H1 (cell line): ENCODE data around the gene CAPN13. TPM values are rescaled to one million over a fixed set of nuclear protein-coding genes. Genes with fewer than 3 reads are reported as not detected.

Experiments used
- CTCF ChIA-PET: fragments of 300-600 bp; sonication (Branson Sonifier 250); formaldehyde crosslinking; loops from one replicate; lab custom pipeline; 2021; ENCODE audit not compliant: partially characterized antibody; lab: Charles Lee
- POLR2A ChIA-PET: fragments of 300-600 bp; sonication (Branson Sonifier 250); formaldehyde crosslinking; loops from one replicate; lab custom pipeline; 2021; ENCODE audit warnings: inconsistent platforms; ENCODE audit not compliant: partially characterized antibody; lab: Charles Lee
- DNase-seq, 2 experiments: peaks; one replicate each; pipeline versions ENCODE4 v3.0.0 to v3.0.0-alpha.2; 2010 to 2022; ENCODE audit warnings: low spot score in 2 of 2, low read depth in 1 of 2, mixed read lengths in 1 of 2
- FAIRE-seq: peaks from 2 replicates; lab custom pipeline; 2011; peaks lifted over from hg19 to GRCh38; lab: Jason Lieb, UNC
- H2AFZ ChIP-seq: 2 replicates; pipeline ENCODE4 v1.8.1; 2012; ENCODE audit warnings: low read length, inconsistent platforms
- H2AK5ac ChIP-seq: 2 replicates; pipeline ENCODE4 v1.6.1; 2013; ENCODE audit warnings: low read depth, low read length
- H2BK120ac ChIP-seq: replicated peaks from 2 replicates; pipeline ENCODE3; 2013; ENCODE audit warnings: low read depth, low read length, inconsistent platforms
- H2BK12ac ChIP-seq: 2 replicates; pipeline ENCODE4 v1.6.1; 2013; ENCODE audit warnings: low read depth, low read length
- H2BK15ac ChIP-seq: 2 replicates; pipeline ENCODE4 v1.6.1; 2013; ENCODE audit warnings: low read length
- H2BK20ac ChIP-seq: 2 replicates; pipeline ENCODE4 v1.6.1; 2013; ENCODE audit warnings: low read length
- H2BK5ac ChIP-seq: 2 replicates; pipeline ENCODE4 v1.6.1; 2013; ENCODE audit warnings: low read depth, low read length
- H3K14ac ChIP-seq: 2 replicates; pipeline ENCODE4 v1.6.1; 2013; ENCODE audit warnings: inconsistent platforms; ENCODE audit not compliant: insufficient read length
- H3K18ac ChIP-seq: 2 replicates; pipeline ENCODE4 v1.6.1; 2013; ENCODE audit warnings: low read length; ENCODE audit errors: extremely low read depth
- H3K23ac ChIP-seq: 2 replicates; pipeline ENCODE4 v1.6.1; 2013; ENCODE audit warnings: inconsistent platforms; ENCODE audit not compliant: insufficient read length
- H3K23me2 ChIP-seq: 2 replicates; pipeline ENCODE4 v1.6.1; 2013; ENCODE audit warnings: low read depth, low read length
- H3K27ac ChIP-seq: 2 replicates; pipeline ENCODE4 v1.6.1; 2011; ENCODE audit warnings: low read depth, low read length, inconsistent platforms
- H3K27me3 ChIP-seq, 4 experiments: replicated peaks in 1 of 4; 1 replicate in 1 of 4; 2 replicates in 3 of 4; pipeline versions ENCODE4 v1.6.1 to v1.8.1; 2011 to 2013; ENCODE audit warnings: low read length in 3 of 4, mild to moderate bottlenecking in 3 of 4, inconsistent platforms in 2 of 4, mixed read lengths in 2 of 4, moderate library complexity in 1 of 4; ENCODE audit not compliant: control insufficient read depth in 3 of 4, insufficient read depth in 3 of 4; ENCODE audit errors: extremely low read depth in 1 of 4
- H3K36me3 ChIP-seq, 4 experiments: 2 replicates each; pipeline versions ENCODE4 v1.6.1 to v1.8.1; 2011 to 2013; ENCODE audit warnings: mild to moderate bottlenecking in 4 of 4, low read length in 3 of 4, moderate library complexity in 2 of 4, control low read depth in 1 of 4, inconsistent platforms in 1 of 4; ENCODE audit not compliant: insufficient read depth in 4 of 4, control insufficient read depth in 2 of 4
- H3K4ac ChIP-seq: replicated peaks from 2 replicates; pipeline ENCODE3; 2013; ENCODE audit warnings: low read length, low read depth, mixed read lengths, inconsistent platforms; ENCODE audit not compliant: insufficient read length
- H3K4me1 ChIP-seq, 4 experiments: replicated peaks in 1 of 4; 1 replicate in 1 of 4; 2 replicates in 3 of 4; pipeline versions ENCODE4 v1.6.1 to v1.8.1; 2011 to 2013; ENCODE audit warnings: low read length in 3 of 4, inconsistent platforms in 2 of 4, mixed read lengths in 1 of 4; ENCODE audit not compliant: insufficient read depth in 4 of 4, control insufficient read depth in 3 of 4
- H3K4me2 ChIP-seq, 2 experiments: 2 replicates each; pipeline versions ENCODE4 v1.6.1 to v1.8.1; 2011 to 2013; ENCODE audit warnings: low read depth in 2 of 2, low read length in 2 of 2, control low read depth in 1 of 2, inconsistent platforms in 1 of 2, mild to moderate bottlenecking in 1 of 2; ENCODE audit not compliant: insufficient read depth in 1 of 2
- H3K4me3 ChIP-seq, 4 experiments: fragments of 200-600, 300-600 bp in 1 of 4; sonication (generic), shearing (Covaris generic), sonication (Bioruptor Twin) in 1 of 4; 2 replicates each; pipeline versions ENCODE4 v1.5.1 to v1.8.1; 2011 to 2016; ENCODE audit warnings: low read length in 4 of 4, low read depth in 3 of 4, control low read depth in 2 of 4, inconsistent platforms in 2 of 4, mild to moderate bottlenecking in 2 of 4, mixed read lengths in 1 of 4, moderate library complexity in 1 of 4; ENCODE audit not compliant: insufficient read depth in 2 of 4; ENCODE audit errors: extremely low read depth in 1 of 4
- H3K56ac ChIP-seq: replicated peaks from 2 replicates; pipeline ENCODE3; 2013; ENCODE audit warnings: low read depth, mild to moderate bottlenecking, mixed read lengths, low read length, inconsistent platforms; ENCODE audit not compliant: insufficient read length
- H3K79me1 ChIP-seq: 2 replicates; pipeline ENCODE4 v1.6.1; 2013; ENCODE audit warnings: low read depth, low read length, control low read depth
- H3K79me2 ChIP-seq, 2 experiments: 2 replicates each; pipeline versions ENCODE4 v1.6.1 to v1.8.1; 2012 to 2013; ENCODE audit warnings: low read length in 2 of 2, mild to moderate bottlenecking in 2 of 2, inconsistent platforms in 1 of 2; ENCODE audit not compliant: insufficient read depth in 2 of 2, control insufficient read depth in 1 of 2
- H3K9ac ChIP-seq, 4 experiments: replicated peaks in 1 of 4; 1 replicate in 1 of 4; 2 replicates in 3 of 4; pipeline versions ENCODE4 v1.6.1 to v1.8.1; 2011 to 2013; ENCODE audit warnings: low read depth in 3 of 4, low read length in 3 of 4, control low read depth in 2 of 4, mild to moderate bottlenecking in 2 of 4, moderate library complexity in 2 of 4, inconsistent platforms in 1 of 4; ENCODE audit errors: extremely low read depth in 1 of 4
- H3K9me3 ChIP-seq, 2 experiments: 2 replicates each; pipeline versions ENCODE4 v1.6.1 to v1.8.1; 2012 to 2013; ENCODE audit warnings: mild to moderate bottlenecking in 2 of 2, moderate library complexity in 2 of 2, control low read depth in 1 of 2, inconsistent platforms in 1 of 2, low read depth in 1 of 2, low read length in 1 of 2, mixed read lengths in 1 of 2; ENCODE audit not compliant: insufficient read depth in 2 of 2
- H4K20me1 ChIP-seq, 2 experiments: replicated peaks in 1 of 2; 2 replicates each; pipeline versions ENCODE3 to v1.8.1; 2011 to 2013; ENCODE audit warnings: inconsistent platforms in 2 of 2, low read length in 2 of 2, mild to moderate bottlenecking in 1 of 2; ENCODE audit not compliant: insufficient read depth in 2 of 2, control insufficient read depth in 1 of 2
- H4K5ac ChIP-seq: 2 replicates; pipeline ENCODE4 v1.6.1; 2013; ENCODE audit warnings: low read length, low read depth, mixed read lengths, inconsistent platforms; ENCODE audit not compliant: insufficient read length
- H4K8ac ChIP-seq: 2 replicates; pipeline ENCODE4 v1.8.0; 2013; ENCODE audit warnings: mild to moderate bottlenecking, moderate library complexity, low read length, inconsistent platforms; ENCODE audit not compliant: insufficient read depth; ENCODE audit errors: extremely low read depth
- H4K91ac ChIP-seq: replicated peaks from 2 replicates; pipeline ENCODE3; 2013; ENCODE audit warnings: low read length, mixed read lengths, inconsistent platforms; ENCODE audit not compliant: insufficient read length
- BCL11A ChIP-seq, 2 experiments: IDR thresholded peaks; one replicate each; pipeline ENCODE4 v1.6.1; 2011; ENCODE audit warnings: low read depth in 2 of 2, low read length in 2 of 2, mild to moderate bottlenecking in 2 of 2
- NANOG ChIP-seq: IDR thresholded peaks from 2 replicates; pipeline ENCODE4 v1.6.1; 2011; ENCODE audit warnings: low read length, low read depth, mild to moderate bottlenecking, inconsistent platforms; ENCODE audit not compliant: insufficient read depth, poor library complexity, severe bottlenecking
- NRF1 ChIP-seq: IDR thresholded peaks from 2 replicates; pipeline ENCODE4 v1.6.1; 2011; ENCODE audit warnings: mild to moderate bottlenecking, low read depth, low read length, improper control_type of control experiment
- SIN3A ChIP-seq, 2 experiments: IDR thresholded peaks in 1 of 2; conservative IDR thresholded peaks in 1 of 2; 2 replicates each; pipeline ENCODE4 v1.6.1; 2011 to 2012; ENCODE audit warnings: low read length in 2 of 2, improper control_type of control experiment in 1 of 2, low read depth in 1 of 2, mild to moderate bottlenecking in 1 of 2
- SUZ12 ChIP-seq: fragments of 200-600 bp; sonication (generic); IDR thresholded peaks from 2 replicates; pipeline ENCODE4 v1.6.1; 2012; ENCODE audit warnings: mild to moderate bottlenecking, inconsistent platforms, low read length, moderate library complexity, mixed read lengths
- WGBS, 2 experiments: shearing (Covaris generic) in 1 of 2; methylation state at CpG; one replicate each; pipeline versions ENCODE4 v1.1.6 to v1.1.7; 2013 to 2015; ENCODE audit warnings: low lambda C conversion rate in 2 of 2, mixed read lengths in 2 of 2, inconsistent platforms in 1 of 2, low coverage in 1 of 2, missing lambda C conversion rate in 1 of 2; ENCODE audit not compliant: insufficient replicate concordance in 2 of 2, insufficient coverage in 1 of 2, insufficient read length in 1 of 2; ENCODE audit errors: extremely low coverage in 1 of 2, missing lambda C conversion rate in 1 of 2; 5-methylcytosine and 5-hydroxymethylcytosine counted together
- polyA plus RNA-seq, 7 experiments: library from polyadenylated mRNA; depleted of rRNA in 3 of 7; stranded (reverse) in 5 of 7; unstranded in 2 of 7; fragments of >200 nt in 5 of 7; fragments of 200-250 nt in 2 of 7; gene quantifications; 1 replicate in 5 of 7; 2 replicates in 1 of 7; 4 replicates in 1 of 7; pipeline versions ENCODE4 v1.2.1 to v1.2.3, GENCODE V29; 2011 to 2013; ENCODE audit warnings: missing spikeins in 2 of 7, mixed read lengths in 2 of 7
- total RNA-seq: library from RNA; stranded (reverse); fragmentation: NEBNext Ultra II Directional; extraction: Animal tissue kit (Norgen Biotek cat#: 25700); gene quantifications from 2 replicates; pipeline ENCODE4 v1.2.1, GENCODE V29; 2021

CAPN13 gene
- total and polyA plus RNA-seq, 2 of the 8 experiments (the other 6 are each of a cell fraction or from before 2014, with no cell fraction given): 2.4 TPM

- Histone ChIP-seq H3K14ac (no peak overlapping the region), H2AK5ac (no peak overlapping the region), H3K4me2 (no peak overlapping the region), H3K4ac (no peak overlapping the region), H2BK20ac (no peak overlapping the region), H3K79me1 (no peaks in the 10 kb centered on the region), H2BK15ac (no peak overlapping the region), H3K18ac (no peak overlapping the region), H4K8ac (no peak overlapping the region), H3K27me3 (no peaks in the 10 kb centered on the region), H3K27ac (no peak overlapping the region), H3K56ac (no peak overlapping the region), H3K4me3 (no peak overlapping the region), H3K9me3 (no peaks in the 10 kb centered on the region), H3K23ac (no peak overlapping the region), H2AFZ (no peak overlapping the region), H3K23me2 (no peaks in the 10 kb centered on the region), H3K36me3 (no peaks in the 10 kb centered on the region), H3K79me2 (no peaks in the 10 kb centered on the region), H4K91ac (no peak overlapping the region), H2BK12ac (0 out of 2 replicates have a peak overlapping the region, but pooled peaks have one; percentile 3), H3K9ac (no peak overlapping the region), H4K20me1 (no peaks in the 10 kb centered on the region), H2BK5ac (no peak overlapping the region), H3K4me1 (no peaks in the 10 kb centered on the region), H4K5ac (no peak overlapping the region), H2BK120ac (no peak overlapping the region)
- 90% methylated on average over 4 of the region's 4 CpGs; no CpG with 5 or more reads in 1 of the 2 experiments for WGBS, 2 experiments
- CTCF ChIA-PET: interaction anchor here (1.5 kb wide), 1 partner anchor 568 kb away, joined by 5 read pairs; no protein-coding TSS in a partner anchor
- DNase-seq: no peak
- FAIRE-seq: no peak
- POLR2A ChIA-PET: no interaction called here
- TF ChIP-seq SIN3A (conservative IDR thresholded peaks at IDR 0.05 in 1 of 2, IDR thresholded peaks at IDR 0.05 in 1 of 2; ENCODE audit: low read depth in 1 of 2, low read length in 2 of 2) (no peak), NANOG (no peak), SUZ12 (no peak), NRF1 (no peak), BCL11A (IDR thresholded peaks at IDR 0.05; ENCODE audit: low read depth in 2 of 2, low read length in 2 of 2) (no peak)
Observed at GRCh38 chr2:30765191-30765590, 42.1 kb downstream of the CAPN13 start.
